ENCODE results near the gene GALNT18. TPM values are rescaled to one million over a fixed set of nuclear protein-coding genes. Genes with fewer than 3 reads are reported as not detected.

Gene GALNT18
- total and polyA plus RNA-seq, 2 experiments from 2014 or later = 4.3 to 10.8 TPM

DNA sequence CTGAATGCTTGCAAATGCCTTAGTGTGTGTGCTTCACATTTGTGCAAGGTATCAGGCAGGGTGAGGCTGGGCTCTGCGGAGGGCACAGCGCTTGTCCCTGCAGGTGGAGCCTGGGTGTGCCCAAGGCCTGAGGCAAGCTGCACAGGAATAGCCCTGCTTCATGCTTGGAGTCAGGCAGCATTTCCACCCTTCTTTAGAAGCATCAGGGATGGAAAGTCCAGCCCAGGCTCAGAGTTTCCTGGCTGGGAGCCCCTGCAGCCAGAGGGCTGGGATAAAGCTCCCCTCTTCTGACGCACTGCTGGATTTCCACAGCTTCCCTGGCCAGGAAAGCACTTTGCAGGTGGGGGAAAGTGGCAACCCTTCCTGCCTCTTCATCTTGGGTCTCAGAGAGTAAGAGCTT is 63.4 kb downstream of the GALNT18 start:
- no peak overlapping the region for H3K27ac ChIP-seq (ENCODE audit: low read depth)
- peaks cover 3% of the 10 kb centered on the region; the same call in 1 of the 2 replicates for H3K9me2 ChIP-seq (ENCODE audit: insufficient read depth)
- H3K9me3 Mint-ChIP-seq = no peaks in the 10 kb centered on the region
- ATAC-seq (peak; percentile 31; the same call in 2 of the 3 replicates), DNase-seq (ENCODE audit: low spot score) (no peak)
- H3K36me3 Mint-ChIP-seq (ENCODE audit: low read depth) = no peaks in the 10 kb centered on the region
- no peaks in the 10 kb centered on the region for H4K20me1 ChIP-seq (replicated peaks; ENCODE audit: insufficient read depth)
- no peaks in the 10 kb centered on the region for H3K4me1 ChIP-seq (ENCODE audit: insufficient read depth)
- no peak overlapping the region for H2AFZ ChIP-seq
- H3K79me2 ChIP-seq (replicated peaks; ENCODE audit: insufficient read depth) = no peaks in the 10 kb centered on the region
- H3K4me3 ChIP-seq = no peak overlapping the region
- no peak overlapping the region for H3K27ac Mint-ChIP-seq
- H3K36me3 ChIP-seq (ENCODE audit: insufficient read depth) = no peaks in the 10 kb centered on the region
- no peaks in the 10 kb centered on the region for H3F3A ChIP-seq (replicated peaks; ENCODE audit: low read depth)
- no peak overlapping the region for H3K4me3 Mint-ChIP-seq
- H3K4me1 Mint-ChIP-seq = no peaks in the 10 kb centered on the region; the same call in 2 of the 3 replicates
- TF ChIP-seq JUNB (IDR thresholded peaks at IDR 0.05; ENCODE audit: unreplicated experiment) (no peak), CREB1 (CRISPR knock-in tag; IDR thresholded peaks at IDR 0.05; ENCODE audit: low read depth) (no peak), POLR2AphosphoS5 (IDR thresholded peaks at IDR 0.05; ENCODE audit: low read depth) (no peak), ZNF331 (CRISPR knock-in tag; IDR thresholded peaks at IDR 0.05; ENCODE audit: low read depth) (no peak), ZNF114 (CRISPR knock-in tag; IDR thresholded peaks at IDR 0.05) (no peak), STAT1 (IDR thresholded peaks at IDR 0.05; ENCODE audit: unreplicated experiment) (no peak)
- TF ChIP-seq, protein P1, sequence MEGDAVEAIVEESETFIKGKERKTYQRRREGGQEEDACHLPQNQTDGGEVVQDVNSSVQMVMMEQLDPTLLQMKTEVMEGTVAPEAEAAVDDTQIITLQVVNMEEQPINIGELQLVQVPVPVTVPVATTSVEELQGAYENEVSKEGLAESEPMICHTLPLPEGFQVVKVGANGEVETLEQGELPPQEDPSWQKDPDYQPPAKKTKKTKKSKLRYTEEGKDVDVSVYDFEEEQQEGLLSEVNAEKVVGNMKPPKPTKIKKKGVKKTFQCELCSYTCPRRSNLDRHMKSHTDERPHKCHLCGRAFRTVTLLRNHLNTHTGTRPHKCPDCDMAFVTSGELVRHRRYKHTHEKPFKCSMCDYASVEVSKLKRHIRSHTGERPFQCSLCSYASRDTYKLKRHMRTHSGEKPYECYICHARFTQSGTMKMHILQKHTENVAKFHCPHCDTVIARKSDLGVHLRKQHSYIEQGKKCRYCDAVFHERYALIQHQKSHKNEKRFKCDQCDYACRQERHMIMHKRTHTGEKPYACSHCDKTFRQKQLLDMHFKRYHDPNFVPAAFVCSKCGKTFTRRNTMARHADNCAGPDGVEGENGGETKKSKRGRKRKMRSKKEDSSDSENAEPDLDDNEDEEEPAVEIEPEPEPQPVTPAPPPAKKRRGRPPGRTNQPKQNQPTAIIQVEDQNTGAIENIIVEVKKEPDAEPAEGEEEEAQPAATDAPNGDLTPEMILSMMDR (conservative IDR thresholded peaks at IDR 0.05; ENCODE audit: low read depth in 2 of 2) = no peak
- TF ChIP-seq, protein P2, sequence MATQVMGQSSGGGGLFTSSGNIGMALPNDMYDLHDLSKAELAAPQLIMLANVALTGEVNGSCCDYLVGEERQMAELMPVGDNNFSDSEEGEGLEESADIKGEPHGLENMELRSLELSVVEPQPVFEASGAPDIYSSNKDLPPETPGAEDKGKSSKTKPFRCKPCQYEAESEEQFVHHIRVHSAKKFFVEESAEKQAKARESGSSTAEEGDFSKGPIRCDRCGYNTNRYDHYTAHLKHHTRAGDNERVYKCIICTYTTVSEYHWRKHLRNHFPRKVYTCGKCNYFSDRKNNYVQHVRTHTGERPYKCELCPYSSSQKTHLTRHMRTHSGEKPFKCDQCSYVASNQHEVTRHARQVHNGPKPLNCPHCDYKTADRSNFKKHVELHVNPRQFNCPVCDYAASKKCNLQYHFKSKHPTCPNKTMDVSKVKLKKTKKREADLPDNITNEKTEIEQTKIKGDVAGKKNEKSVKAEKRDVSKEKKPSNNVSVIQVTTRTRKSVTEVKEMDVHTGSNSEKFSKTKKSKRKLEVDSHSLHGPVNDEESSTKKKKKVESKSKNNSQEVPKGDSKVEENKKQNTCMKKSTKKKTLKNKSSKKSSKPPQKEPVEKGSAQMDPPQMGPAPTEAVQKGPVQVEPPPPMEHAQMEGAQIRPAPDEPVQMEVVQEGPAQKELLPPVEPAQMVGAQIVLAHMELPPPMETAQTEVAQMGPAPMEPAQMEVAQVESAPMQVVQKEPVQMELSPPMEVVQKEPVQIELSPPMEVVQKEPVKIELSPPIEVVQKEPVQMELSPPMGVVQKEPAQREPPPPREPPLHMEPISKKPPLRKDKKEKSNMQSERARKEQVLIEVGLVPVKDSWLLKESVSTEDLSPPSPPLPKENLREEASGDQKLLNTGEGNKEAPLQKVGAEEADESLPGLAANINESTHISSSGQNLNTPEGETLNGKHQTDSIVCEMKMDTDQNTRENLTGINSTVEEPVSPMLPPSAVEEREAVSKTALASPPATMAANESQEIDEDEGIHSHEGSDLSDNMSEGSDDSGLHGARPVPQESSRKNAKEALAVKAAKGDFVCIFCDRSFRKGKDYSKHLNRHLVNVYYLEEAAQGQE (IDR thresholded peaks at IDR 0.05; ENCODE audit: unreplicated experiment) = no peak
- TF ChIP-seq, protein P3, sequence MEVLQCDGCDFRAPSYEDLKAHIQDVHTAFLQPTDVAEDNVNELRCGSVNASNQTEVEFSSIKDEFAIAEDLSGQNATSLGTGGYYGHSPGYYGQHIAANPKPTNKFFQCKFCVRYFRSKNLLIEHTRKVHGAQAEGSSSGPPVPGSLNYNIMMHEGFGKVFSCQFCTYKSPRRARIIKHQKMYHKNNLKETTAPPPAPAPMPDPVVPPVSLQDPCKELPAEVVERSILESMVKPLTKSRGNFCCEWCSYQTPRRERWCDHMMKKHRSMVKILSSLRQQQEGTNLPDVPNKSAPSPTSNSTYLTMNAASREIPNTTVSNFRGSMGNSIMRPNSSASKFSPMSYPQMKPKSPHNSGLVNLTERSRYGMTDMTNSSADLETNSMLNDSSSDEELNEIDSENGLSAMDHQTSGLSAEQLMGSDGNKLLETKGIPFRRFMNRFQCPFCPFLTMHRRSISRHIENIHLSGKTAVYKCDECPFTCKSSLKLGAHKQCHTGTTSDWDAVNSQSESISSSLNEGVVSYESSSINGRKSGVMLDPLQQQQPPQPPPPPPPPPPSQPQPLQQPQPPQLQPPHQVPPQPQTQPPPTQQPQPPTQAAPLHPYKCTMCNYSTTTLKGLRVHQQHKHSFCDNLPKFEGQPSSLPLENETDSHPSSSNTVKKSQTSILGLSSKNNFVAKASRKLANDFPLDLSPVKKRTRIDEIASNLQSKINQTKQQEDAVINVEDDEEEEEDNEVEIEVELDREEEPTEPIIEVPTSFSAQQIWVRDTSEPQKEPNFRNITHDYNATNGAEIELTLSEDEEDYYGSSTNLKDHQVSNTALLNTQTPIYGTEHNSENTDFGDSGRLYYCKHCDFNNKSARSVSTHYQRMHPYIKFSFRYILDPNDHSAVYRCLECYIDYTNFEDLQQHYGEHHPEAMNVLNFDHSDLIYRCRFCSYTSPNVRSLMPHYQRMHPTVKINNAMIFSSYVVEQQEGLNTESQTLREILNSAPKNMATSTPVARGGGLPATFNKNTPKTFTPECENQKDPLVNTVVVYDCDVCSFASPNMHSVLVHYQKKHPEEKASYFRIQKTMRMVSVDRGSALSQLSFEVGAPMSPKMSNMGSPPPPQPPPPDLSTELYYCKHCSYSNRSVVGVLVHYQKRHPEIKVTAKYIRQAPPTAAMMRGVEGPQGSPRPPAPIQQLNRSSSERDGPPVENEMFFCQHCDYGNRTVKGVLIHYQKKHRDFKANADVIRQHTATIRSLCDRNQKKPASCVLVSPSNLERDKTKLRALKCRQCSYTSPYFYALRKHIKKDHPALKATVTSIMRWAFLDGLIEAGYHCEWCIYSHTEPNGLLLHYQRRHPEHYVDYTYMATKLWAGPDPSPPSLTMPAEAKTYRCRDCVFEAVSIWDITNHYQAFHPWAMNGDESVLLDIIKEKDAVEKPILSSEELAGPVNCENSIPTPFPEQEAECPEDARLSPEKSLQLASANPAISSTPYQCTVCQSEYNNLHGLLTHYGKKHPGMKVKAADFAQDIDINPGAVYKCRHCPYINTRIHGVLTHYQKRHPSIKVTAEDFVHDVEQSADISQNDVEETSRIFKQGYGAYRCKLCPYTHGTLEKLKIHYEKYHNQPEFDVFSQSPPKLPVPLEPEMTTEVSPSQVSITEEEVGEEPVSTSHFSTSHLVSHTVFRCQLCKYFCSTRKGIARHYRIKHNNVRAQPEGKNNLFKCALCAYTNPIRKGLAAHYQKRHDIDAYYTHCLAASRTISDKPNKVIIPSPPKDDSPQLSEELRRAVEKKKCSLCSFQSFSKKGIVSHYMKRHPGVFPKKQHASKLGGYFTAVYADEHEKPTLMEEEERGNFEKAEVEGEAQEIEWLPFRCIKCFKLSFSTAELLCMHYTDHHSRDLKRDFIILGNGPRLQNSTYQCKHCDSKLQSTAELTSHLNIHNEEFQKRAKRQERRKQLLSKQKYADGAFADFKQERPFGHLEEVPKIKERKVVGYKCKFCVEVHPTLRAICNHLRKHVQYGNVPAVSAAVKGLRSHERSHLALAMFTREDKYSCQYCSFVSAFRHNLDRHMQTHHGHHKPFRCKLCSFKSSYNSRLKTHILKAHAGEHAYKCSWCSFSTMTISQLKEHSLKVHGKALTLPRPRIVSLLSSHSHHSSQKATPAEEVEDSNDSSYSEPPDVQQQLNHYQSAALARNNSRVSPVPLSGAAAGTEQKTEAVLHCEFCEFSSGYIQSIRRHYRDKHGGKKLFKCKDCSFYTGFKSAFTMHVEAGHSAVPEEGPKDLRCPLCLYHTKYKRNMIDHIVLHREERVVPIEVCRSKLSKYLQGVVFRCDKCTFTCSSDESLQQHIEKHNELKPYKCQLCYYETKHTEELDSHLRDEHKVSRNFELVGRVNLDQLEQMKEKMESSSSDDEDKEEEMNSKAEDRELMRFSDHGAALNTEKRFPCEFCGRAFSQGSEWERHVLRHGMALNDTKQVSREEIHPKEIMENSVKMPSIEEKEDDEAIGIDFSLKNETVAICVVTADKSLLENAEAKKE (CRISPR knock-in tag; IDR thresholded peaks at IDR 0.05) = no peak
- H3K27me3 ChIP-seq (ENCODE audit: insufficient read depth) = no peaks in the 10 kb centered on the region
- H3K4me2 ChIP-seq = no peak overlapping the region
- H3K27me3 Mint-ChIP-seq (ENCODE audit: insufficient read depth, low read depth, poor library complexity) = no peaks in the 10 kb centered on the region
